K562 (cell line): ENCODE results near the gene DPEP3.

Experiments used
- AFF1 ChIP-seq, 2 experiments: fragments of 450-650 bp; IDR thresholded peaks; 2 replicates each; pipeline ENCODE4 v1.6.1; 2018; ENCODE audit warnings: mild to moderate bottlenecking in 2 of 2, low read depth in 1 of 2; ENCODE audit not compliant: partially characterized antibody in 2 of 2
- CTCF ChIP-seq, 3 experiments: IDR thresholded peaks in 2 of 3; conservative IDR thresholded peaks in 1 of 3; 2 replicates each; pipeline ENCODE4 v1.5.1; 2011 to 2012; ENCODE audit warnings: low read length in 3 of 3, mild to moderate bottlenecking in 3 of 3, control low read depth in 2 of 3, improper control_type of control experiment in 1 of 3, inconsistent platforms in 1 of 3, low read depth in 1 of 3, mixed read lengths in 1 of 3, moderate library complexity in 1 of 3; ENCODE audit not compliant: insufficient read depth in 2 of 3
- KDM4B ChIP-seq, 2 experiments: fragments of 450-650 bp in 1 of 2; sonication (generic) in 1 of 2; IDR thresholded peaks; 2 replicates each; pipeline ENCODE4 v1.6.1; 2016 to 2017; ENCODE audit warnings: borderline replicate concordance in 2 of 2, antibody characterized with exemption in 1 of 2, low read depth in 1 of 2, mild to moderate bottlenecking in 1 of 2
- POLR2A ChIP-seq: fragments of 450-650 bp; conservative IDR thresholded peaks from 2 replicates; pipeline ENCODE4 v1.6.1; 2016
- TFE3 ChIP-seq: fragments of 450-650 bp; formaldehyde crosslinking; IDR thresholded peaks from 2 replicates; pipeline ENCODE4 v1.4.0; 2020; ENCODE audit warnings: mild to moderate bottlenecking, mixed read lengths
- ZNF431 ChIP-seq: sonication (generic); formaldehyde crosslinking; IDR thresholded peaks from 2 replicates; pipeline ENCODE4 v1.8.0; 2022; ENCODE audit warnings: mild to moderate bottlenecking, missing genetic modification reagents

- TF ChIP-seq CTCF (IDR thresholded peaks at IDR 0.05 in 2 of 3, conservative IDR thresholded peaks at IDR 0.05 in 1 of 3; ENCODE audit: insufficient read depth in 2 of 3, low read depth in 1 of 3, low read length in 3 of 3): no peak
- TF ChIP-seq TFE3 (CRISPR knock-in tag): no peak
- no peak for TF ChIP-seq ZNF431 (CRISPR knock-in tag)
- 0 out of 2 replicates have a peak, but pooled peaks have one; percentile 20 for TF ChIP-seq POLR2A
- TF ChIP-seq KDM4B (IDR thresholded peaks at IDR 0.05; ENCODE audit: borderline replicate concordance in 2 of 2, low read depth in 1 of 2): no peak
- no peak for TF ChIP-seq AFF1 (IDR thresholded peaks at IDR 0.05; ENCODE audit: low read depth in 1 of 2, partially characterized antibody in 2 of 2)
Observed at GRCh38 chr16:67936880-67937605, 43.3 kb downstream of the DPEP3 start.
